ENCODE measurements around the gene C2CD3.
A peak's percentile ranks its signal among the peaks of the same experiment; 100 is the strongest.

C2CD3 gene

DNA sequence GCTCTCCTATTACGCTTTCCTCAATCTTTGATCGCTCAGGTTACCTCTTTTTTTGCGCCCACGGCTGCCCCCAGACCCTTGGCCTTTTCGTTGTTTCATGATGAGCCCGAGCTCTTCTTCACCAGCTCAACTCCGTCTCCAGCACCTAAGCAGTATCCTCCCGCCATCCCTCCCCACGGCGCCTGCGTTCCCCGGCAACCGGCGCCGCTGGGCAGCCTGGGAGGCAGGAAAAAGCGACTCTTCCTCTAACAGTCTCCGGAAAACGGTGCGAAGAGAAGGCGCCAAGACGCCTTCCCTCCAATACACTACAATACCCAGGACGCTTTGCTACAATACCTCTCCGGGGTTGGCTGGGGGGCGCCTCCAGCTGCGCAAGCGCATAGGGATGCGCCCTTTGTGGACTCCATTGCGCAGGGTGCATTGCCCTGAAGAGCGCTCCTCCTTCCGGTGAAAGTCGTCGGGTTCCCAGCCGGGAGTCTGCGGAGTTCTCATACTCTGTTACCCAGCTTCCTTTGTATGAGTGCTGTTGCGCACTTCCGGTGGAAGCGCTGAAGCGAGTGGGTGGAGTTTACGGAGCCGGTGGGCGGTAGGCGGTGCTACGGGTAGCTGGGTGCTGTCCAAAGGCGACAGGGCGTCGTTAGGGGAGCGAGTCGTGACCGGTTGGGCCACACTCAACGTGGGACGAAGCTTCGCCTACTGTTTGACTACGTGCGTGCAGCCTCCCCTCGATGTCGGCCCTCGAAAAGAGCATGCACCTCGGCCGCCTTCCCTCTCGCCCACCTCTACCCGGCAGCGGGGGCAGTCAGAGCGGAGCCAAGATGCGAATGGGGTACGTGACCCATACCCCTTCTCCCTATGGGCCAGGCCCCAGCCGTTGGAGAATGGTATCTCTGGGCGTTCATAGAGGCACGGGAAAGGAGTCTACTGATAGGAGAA is at the start of gene C2CD3, which contains the start of gene PPME1:
C2CD3 (minus strand) TSS at position 309 of the 936 bp plus-strand sequence; CDS start at position 99, 210 bp downstream.
PPME1 (plus strand) TSS at position 596 of the 936 bp plus-strand sequence; CDS start at position 729, 133 bp downstream.
- DNase-seq (ENCODE audit: low spot score in 2 of 2) (peak; percentile 92 to 97), ATAC-seq (replicated peaks; ENCODE audit: extremely low read depth, poor library complexity, severe bottlenecking) (peak; percentile 99)
- H3K9me3 Mint-ChIP-seq = no peaks in the 10 kb centered on the region
- peaks cover 6% of the 10 kb centered on the region for H3K4me1 Mint-ChIP-seq
- H3K36me3 Mint-ChIP-seq (ENCODE audit: insufficient read depth) = peaks cover 13% of the 10 kb centered on the region
- no peaks in the 10 kb centered on the region for H3K27me3 Mint-ChIP-seq
- no peak within 1 kb of the TSS for H3K27ac Mint-ChIP-seq (ENCODE audit: low read depth)
- no peak within 1 kb of the TSS for H3K4me3 Mint-ChIP-seq

GRCh38 chr11:74220376-74220775 is 49.6 kb upstream of the C2CD3 start:
- H3K27ac Mint-ChIP-seq (ENCODE audit: low read depth) = no peak overlapping the region
- H3K4me3 Mint-ChIP-seq = no peak overlapping the region
- ATAC-seq (replicated peaks; ENCODE audit: extremely low read depth, poor library complexity, severe bottlenecking) (no peak), DNase-seq (ENCODE audit: low spot score in 2 of 2) (no peak)
- H3K9me3 Mint-ChIP-seq = no peaks in the 10 kb centered on the region
- no peaks in the 10 kb centered on the region for H3K4me1 Mint-ChIP-seq
- H3K27me3 Mint-ChIP-seq = no peaks in the 10 kb centered on the region
- H3K36me3 Mint-ChIP-seq (ENCODE audit: insufficient read depth) = peaks cover 2% of the 10 kb centered on the region

- Mint-ChIP-seq H3K27me3 (no peaks in the 10 kb centered on the region), H3K27ac (ENCODE audit: low read depth) (no peak overlapping the region), H3K9me3 (no peaks in the 10 kb centered on the region), H3K4me3 (no peak overlapping the region), H3K4me1 (no peaks in the 10 kb centered on the region), H3K36me3 (ENCODE audit: insufficient read depth) (peaks cover 5% of the 10 kb centered on the region)
- DNase-seq (ENCODE audit: low spot score in 2 of 2) = no peak
- ATAC-seq (replicated peaks; ENCODE audit: extremely low read depth, poor library complexity, severe bottlenecking) = no peak
These were observed 41.7 kb upstream of the C2CD3 start for GRCh38 chr11:74212533-74212932.

- no peaks in the 10 kb centered on the region for H3K9me3 Mint-ChIP-seq
- ATAC-seq (replicated peaks; ENCODE audit: extremely low read depth, poor library complexity, severe bottlenecking) = no peak
- DNase-seq (ENCODE audit: low spot score in 2 of 2) = no peak
- H3K4me3 Mint-ChIP-seq = no peak overlapping the region
- no peak overlapping the region for H3K27ac Mint-ChIP-seq (ENCODE audit: low read depth)
- H3K27me3 Mint-ChIP-seq = no peaks in the 10 kb centered on the region
- no peaks in the 10 kb centered on the region for H3K4me1 Mint-ChIP-seq
- H3K36me3 Mint-ChIP-seq (ENCODE audit: insufficient read depth) = peaks cover 12% of the 10 kb centered on the region
These were observed 37.7 kb upstream of the C2CD3 start for GRCh38 chr11:74208507-74208906.

GRCh38 chr11:74206746-74207145 is 35.9 kb upstream of the C2CD3 start:
- Mint-ChIP-seq H3K4me1 (no peaks in the 10 kb centered on the region), H3K27ac (ENCODE audit: low read depth) (no peak overlapping the region), H3K9me3 (no peaks in the 10 kb centered on the region), H3K36me3 (ENCODE audit: insufficient read depth) (peaks cover 12% of the 10 kb centered on the region), H3K27me3 (no peaks in the 10 kb centered on the region), H3K4me3 (no peak overlapping the region)
- no peak for DNase-seq (ENCODE audit: low spot score in 2 of 2)
- no peak for ATAC-seq (replicated peaks; ENCODE audit: extremely low read depth, poor library complexity, severe bottlenecking)

GRCh38 chr11:74205181-74205580 is 34.4 kb upstream of the C2CD3 start:
- H3K27me3 Mint-ChIP-seq = no peaks in the 10 kb centered on the region
- H3K27ac Mint-ChIP-seq (ENCODE audit: low read depth) = no peak overlapping the region
- H3K4me1 Mint-ChIP-seq = no peaks in the 10 kb centered on the region
- H3K36me3 Mint-ChIP-seq (ENCODE audit: insufficient read depth) = peaks cover 10% of the 10 kb centered on the region
- no peak for DNase-seq (ENCODE audit: low spot score in 2 of 2)
- no peak for ATAC-seq (replicated peaks; ENCODE audit: extremely low read depth, poor library complexity, severe bottlenecking)
- H3K9me3 Mint-ChIP-seq = no peaks in the 10 kb centered on the region
- H3K4me3 Mint-ChIP-seq = no peak overlapping the region

- Mint-ChIP-seq H3K4me3 (no peak overlapping the region), H3K27me3 (no peaks in the 10 kb centered on the region), H3K9me3 (no peaks in the 10 kb centered on the region), H3K27ac (ENCODE audit: low read depth) (no peak overlapping the region), H3K4me1 (no peaks in the 10 kb centered on the region), H3K36me3 (ENCODE audit: insufficient read depth) (peaks cover 10% of the 10 kb centered on the region)
- ATAC-seq (replicated peaks; ENCODE audit: extremely low read depth, poor library complexity, severe bottlenecking) (no peak), DNase-seq (ENCODE audit: low spot score in 2 of 2) (no peak)
These were observed 33.9 kb upstream of the C2CD3 start for GRCh38 chr11:74204701-74205100.

DNA sequence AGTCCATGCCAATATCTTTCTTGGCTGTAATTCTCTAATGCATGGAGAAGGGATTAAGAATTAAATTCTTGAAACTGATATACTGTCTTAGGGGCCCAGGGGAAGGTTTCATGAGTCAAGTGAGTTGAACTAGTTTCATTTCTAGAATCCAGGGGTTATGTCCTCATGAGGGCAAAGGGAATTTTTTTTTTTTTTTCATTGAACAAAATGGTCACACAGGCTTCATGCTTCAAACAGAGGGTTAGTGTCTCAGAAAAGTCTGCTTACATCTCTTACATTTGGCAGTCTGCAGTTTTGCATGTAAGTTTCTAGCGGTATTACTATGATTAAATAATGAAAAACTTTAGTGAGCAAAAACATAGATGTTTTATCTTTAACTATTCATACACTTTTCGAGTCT is 33.2 kb upstream of the C2CD3 start:
- H3K9me3 Mint-ChIP-seq = no peaks in the 10 kb centered on the region
- no peaks in the 10 kb centered on the region for H3K27me3 Mint-ChIP-seq
- DNase-seq (ENCODE audit: low spot score in 2 of 2) (no peak), ATAC-seq (replicated peaks; ENCODE audit: extremely low read depth, poor library complexity, severe bottlenecking) (no peak)
- no peaks in the 10 kb centered on the region for H3K4me1 Mint-ChIP-seq
- H3K4me3 Mint-ChIP-seq = no peak overlapping the region
- H3K36me3 Mint-ChIP-seq (ENCODE audit: insufficient read depth) = peaks cover 10% of the 10 kb centered on the region
- no peak overlapping the region for H3K27ac Mint-ChIP-seq (ENCODE audit: low read depth)

DNA sequence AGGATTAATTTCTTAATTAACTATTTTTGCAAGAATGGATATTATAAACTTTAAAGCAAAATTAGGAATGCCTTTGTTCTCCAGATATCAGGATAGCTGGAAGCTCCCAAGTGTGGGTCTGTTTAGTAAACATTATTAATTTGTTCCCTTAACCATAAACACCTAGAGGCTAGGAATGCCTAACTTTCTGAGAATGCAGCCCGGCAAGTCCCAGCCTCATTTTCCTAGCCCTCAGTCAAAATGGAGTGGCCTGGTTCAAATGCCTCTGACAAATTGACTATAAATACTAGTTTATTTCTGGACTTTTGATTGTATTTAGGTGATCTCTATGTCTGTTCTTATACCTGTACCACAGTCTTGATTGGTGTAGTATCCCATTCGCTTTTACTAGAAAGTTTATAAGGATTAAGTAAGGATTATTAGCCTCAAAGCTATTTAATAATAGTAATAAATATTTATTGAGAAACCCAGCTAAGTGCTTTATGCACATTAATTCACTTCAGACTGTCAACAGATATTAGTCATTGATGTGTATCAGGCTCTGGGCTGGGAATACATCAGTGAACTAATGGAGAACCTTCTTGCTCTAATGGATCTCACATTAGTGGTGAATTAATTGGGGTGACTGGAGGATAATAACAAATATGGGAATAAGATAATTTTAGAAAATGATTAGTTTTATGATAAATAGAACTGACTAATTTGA is 26.1 kb upstream of the C2CD3 start:
- DNase-seq (ENCODE audit: low spot score in 2 of 2) (no peak), ATAC-seq (replicated peaks; ENCODE audit: extremely low read depth, poor library complexity, severe bottlenecking) (no peak)
- Mint-ChIP-seq H3K27ac (ENCODE audit: low read depth) (no peak overlapping the region), H3K9me3 (no peaks in the 10 kb centered on the region), H3K36me3 (ENCODE audit: insufficient read depth) (peaks cover 3% of the 10 kb centered on the region), H3K4me3 (no peak overlapping the region), H3K4me1 (peaks cover 7% of the 10 kb centered on the region), H3K27me3 (no peaks in the 10 kb centered on the region)

DNA sequence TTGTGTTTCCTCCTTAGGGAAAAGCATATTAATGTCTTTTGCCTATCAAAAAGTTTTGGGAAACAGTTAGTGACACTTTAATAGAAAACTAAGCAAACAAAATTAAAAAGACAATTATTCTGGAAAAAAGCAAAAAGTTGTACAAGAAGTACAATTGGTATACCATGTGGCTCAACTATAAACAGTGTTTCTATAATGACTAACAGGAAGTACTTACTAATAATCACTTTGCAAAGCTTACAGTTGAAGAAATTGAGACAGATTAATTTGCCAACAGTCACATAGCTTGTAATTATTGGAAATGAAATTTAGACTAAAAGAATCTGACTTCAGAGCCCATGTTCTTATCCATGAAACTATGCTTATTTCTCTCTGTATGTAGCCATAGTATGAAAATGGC is 25.0 kb upstream of the C2CD3 start:
- H3K36me3 Mint-ChIP-seq (ENCODE audit: insufficient read depth) = peaks cover 3% of the 10 kb centered on the region
- no peak for ATAC-seq (replicated peaks; ENCODE audit: extremely low read depth, poor library complexity, severe bottlenecking)
- H3K27me3 Mint-ChIP-seq = no peaks in the 10 kb centered on the region
- H3K4me1 Mint-ChIP-seq = peaks cover 7% of the 10 kb centered on the region
- DNase-seq (ENCODE audit: low spot score in 2 of 2) = no peak
- H3K27ac Mint-ChIP-seq (ENCODE audit: low read depth) = no peak overlapping the region
- no peaks in the 10 kb centered on the region for H3K9me3 Mint-ChIP-seq
- no peak overlapping the region for H3K4me3 Mint-ChIP-seq

- peaks cover 15% of the 10 kb centered on the region for H3K4me1 Mint-ChIP-seq
- ATAC-seq (replicated peaks; ENCODE audit: extremely low read depth, poor library complexity, severe bottlenecking) (no peak), DNase-seq (ENCODE audit: low spot score in 2 of 2) (no peak)
- H3K4me3 Mint-ChIP-seq = no peak overlapping the region
- no peaks in the 10 kb centered on the region for H3K9me3 Mint-ChIP-seq
- H3K36me3 Mint-ChIP-seq (ENCODE audit: insufficient read depth) = peaks cover 4% of the 10 kb centered on the region
- no peaks in the 10 kb centered on the region for H3K27me3 Mint-ChIP-seq
- H3K27ac Mint-ChIP-seq (ENCODE audit: low read depth) = no peak overlapping the region
These were observed 14.9 kb upstream of the C2CD3 start for GRCh38 chr11:74185695-74186094.

- Mint-ChIP-seq H3K27ac (ENCODE audit: low read depth) (no peak overlapping the region), H3K9me3 (no peaks in the 10 kb centered on the region), H3K4me1 (peaks cover 15% of the 10 kb centered on the region), H3K4me3 (no peak overlapping the region), H3K36me3 (ENCODE audit: insufficient read depth) (peaks cover 5% of the 10 kb centered on the region), H3K27me3 (no peaks in the 10 kb centered on the region)
- ATAC-seq (replicated peaks; ENCODE audit: extremely low read depth, poor library complexity, severe bottlenecking) = no peak
- DNase-seq (ENCODE audit: low spot score in 2 of 2) = no peak
These were observed 14.5 kb upstream of the C2CD3 start for GRCh38 chr11:74185285-74185684.

DNA sequence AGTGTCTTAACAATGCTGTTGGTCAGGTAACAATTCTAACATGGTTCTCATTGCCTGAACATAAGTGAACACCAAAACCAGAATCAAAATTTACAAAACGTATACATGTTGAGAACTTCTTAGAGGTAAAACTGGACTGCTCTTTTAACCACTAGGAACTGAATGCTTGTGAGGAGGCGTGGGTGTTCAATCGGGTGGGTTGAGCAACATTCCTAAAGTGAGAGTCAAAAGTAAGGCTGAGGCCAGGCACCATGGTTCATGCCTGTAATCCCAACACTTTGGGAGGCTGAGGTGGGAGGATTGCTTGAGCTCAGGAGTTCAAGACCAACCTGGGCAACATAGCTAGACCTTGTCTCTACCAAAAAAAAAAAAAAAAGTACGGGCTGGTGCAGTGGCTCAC is 11.8 kb upstream of the C2CD3 start:
- peaks cover 16% of the 10 kb centered on the region for H3K4me1 Mint-ChIP-seq
- H3K36me3 Mint-ChIP-seq (ENCODE audit: insufficient read depth) = peaks cover 4% of the 10 kb centered on the region
- no peak for DNase-seq (ENCODE audit: low spot score in 2 of 2)
- no peaks in the 10 kb centered on the region for H3K9me3 Mint-ChIP-seq
- H3K27me3 Mint-ChIP-seq = no peaks in the 10 kb centered on the region
- no peak for ATAC-seq (replicated peaks; ENCODE audit: extremely low read depth, poor library complexity, severe bottlenecking)
- H3K4me3 Mint-ChIP-seq = no peak overlapping the region
- H3K27ac Mint-ChIP-seq (ENCODE audit: low read depth) = no peak overlapping the region
